ENCODE measurements around the gene CNKSR3.

Gene CNKSR3

GRCh38 chr6:154471609-154472362, 38.7 kb downstream of the CNKSR3 start:
- H3K4me3 ChIP-seq (ENCODE audit: low read depth, low read length): no peak overlapping the region
- no peaks in the 10 kb centered on the region for H3K36me3 ChIP-seq (ENCODE audit: control insufficient read depth, insufficient read depth, low read length)
- H3K9ac ChIP-seq (ENCODE audit: low read depth, low read length): no peak overlapping the region
- H3K9me3 ChIP-seq (ENCODE audit: control insufficient read depth, insufficient read depth, low read length): peaks cover 7% of the 10 kb centered on the region
- H3K4me1 ChIP-seq (ENCODE audit: control insufficient read depth, insufficient read depth, low read length): no peaks in the 10 kb centered on the region
- H3K27me3 ChIP-seq (ENCODE audit: control insufficient read depth, insufficient read depth, low read length): no peaks in the 10 kb centered on the region

GRCh38 chr6:154469306-154469935, 41.1 kb downstream of the CNKSR3 start:
- Histone ChIP-seq H3K36me3 (ENCODE audit: control insufficient read depth, insufficient read depth, low read length) (no peaks in the 10 kb centered on the region), H3K4me3 (ENCODE audit: low read depth, low read length) (no peak overlapping the region), H3K4me1 (ENCODE audit: control insufficient read depth, insufficient read depth, low read length) (no peaks in the 10 kb centered on the region), H3K9me3 (ENCODE audit: control insufficient read depth, insufficient read depth, low read length) (peaks cover 7% of the 10 kb centered on the region), H3K9ac (ENCODE audit: low read depth, low read length) (no peak overlapping the region), H3K27me3 (ENCODE audit: control insufficient read depth, insufficient read depth, low read length) (no peaks in the 10 kb centered on the region)

GRCh38 chr6:154468760-154469159, 41.7 kb downstream of the CNKSR3 start:
- Histone ChIP-seq H3K4me3 (ENCODE audit: low read depth, low read length) (no peak overlapping the region), H3K27me3 (ENCODE audit: control insufficient read depth, insufficient read depth, low read length) (no peaks in the 10 kb centered on the region), H3K9me3 (ENCODE audit: control insufficient read depth, insufficient read depth, low read length) (peaks cover 7% of the 10 kb centered on the region), H3K9ac (ENCODE audit: low read depth, low read length) (no peak overlapping the region), H3K4me1 (ENCODE audit: control insufficient read depth, insufficient read depth, low read length) (no peaks in the 10 kb centered on the region), H3K36me3 (ENCODE audit: control insufficient read depth, insufficient read depth, low read length) (no peaks in the 10 kb centered on the region)

- Histone ChIP-seq H3K9me3 (ENCODE audit: control insufficient read depth, insufficient read depth, low read length) (peaks cover 7% of the 10 kb centered on the region), H3K36me3 (ENCODE audit: control insufficient read depth, insufficient read depth, low read length) (no peaks in the 10 kb centered on the region), H3K27me3 (ENCODE audit: control insufficient read depth, insufficient read depth, low read length) (no peaks in the 10 kb centered on the region), H3K4me3 (ENCODE audit: low read depth, low read length) (no peak overlapping the region), H3K9ac (ENCODE audit: low read depth, low read length) (no peak overlapping the region), H3K4me1 (ENCODE audit: control insufficient read depth, insufficient read depth, low read length) (no peaks in the 10 kb centered on the region)
These were observed 43.4 kb downstream of the CNKSR3 start for GRCh38 chr6:154466971-154467679.

GRCh38 chr6:154466139-154466538, 44.3 kb downstream of the CNKSR3 start:
- no peaks in the 10 kb centered on the region for H3K36me3 ChIP-seq (ENCODE audit: control insufficient read depth, insufficient read depth, low read length)
- peaks cover 7% of the 10 kb centered on the region for H3K9me3 ChIP-seq (ENCODE audit: control insufficient read depth, insufficient read depth, low read length)
- H3K27me3 ChIP-seq (ENCODE audit: control insufficient read depth, insufficient read depth, low read length): no peaks in the 10 kb centered on the region
- H3K9ac ChIP-seq (ENCODE audit: low read depth, low read length): no peak overlapping the region
- no peak overlapping the region for H3K4me3 ChIP-seq (ENCODE audit: low read depth, low read length)
- no peaks in the 10 kb centered on the region for H3K4me1 ChIP-seq (ENCODE audit: control insufficient read depth, insufficient read depth, low read length)

- no peak overlapping the region for H3K4me3 ChIP-seq (ENCODE audit: low read depth, low read length)
- H3K9me3 ChIP-seq (ENCODE audit: control insufficient read depth, insufficient read depth, low read length): no peaks in the 10 kb centered on the region
- no peaks in the 10 kb centered on the region for H3K36me3 ChIP-seq (ENCODE audit: control insufficient read depth, insufficient read depth, low read length)
- H3K27me3 ChIP-seq (ENCODE audit: control insufficient read depth, insufficient read depth, low read length): no peaks in the 10 kb centered on the region
- H3K9ac ChIP-seq (ENCODE audit: low read depth, low read length): no peak overlapping the region
- peaks cover 3% of the 10 kb centered on the region for H3K4me1 ChIP-seq (ENCODE audit: control insufficient read depth, insufficient read depth, low read length)
These were observed 46.7 kb downstream of the CNKSR3 start for GRCh38 chr6:154463573-154464419.

GRCh38 chr6:154462425-154462824, 48.1 kb downstream of the CNKSR3 start:
- Histone ChIP-seq H3K27me3 (ENCODE audit: control insufficient read depth, insufficient read depth, low read length) (no peaks in the 10 kb centered on the region), H3K4me3 (ENCODE audit: low read depth, low read length) (no peak overlapping the region), H3K4me1 (ENCODE audit: control insufficient read depth, insufficient read depth, low read length) (peaks cover 3% of the 10 kb centered on the region), H3K36me3 (ENCODE audit: control insufficient read depth, insufficient read depth, low read length) (no peaks in the 10 kb centered on the region), H3K9me3 (ENCODE audit: control insufficient read depth, insufficient read depth, low read length) (no peaks in the 10 kb centered on the region), H3K9ac (ENCODE audit: low read depth, low read length) (no peak overlapping the region)

- H3K27me3 ChIP-seq (ENCODE audit: control insufficient read depth, insufficient read depth, low read length): no peaks in the 10 kb centered on the region
- no peaks in the 10 kb centered on the region for H3K36me3 ChIP-seq (ENCODE audit: control insufficient read depth, insufficient read depth, low read length)
- H3K4me3 ChIP-seq (ENCODE audit: low read depth, low read length): no peak overlapping the region
- no peak overlapping the region for H3K9ac ChIP-seq (ENCODE audit: low read depth, low read length)
- peaks cover 3% of the 10 kb centered on the region for H3K4me1 ChIP-seq (ENCODE audit: control insufficient read depth, insufficient read depth, low read length)
- H3K9me3 ChIP-seq (ENCODE audit: control insufficient read depth, insufficient read depth, low read length): no peaks in the 10 kb centered on the region
These were observed 49.1 kb downstream of the CNKSR3 start for GRCh38 chr6:154461348-154461747.

GRCh38 chr6:154460306-154461071, 50.0 kb downstream of the CNKSR3 start:
- H3K9me3 ChIP-seq (ENCODE audit: control insufficient read depth, insufficient read depth, low read length): no peaks in the 10 kb centered on the region
- H3K9ac ChIP-seq (ENCODE audit: low read depth, low read length): no peak overlapping the region
- H3K27me3 ChIP-seq (ENCODE audit: control insufficient read depth, insufficient read depth, low read length): no peaks in the 10 kb centered on the region
- no peaks in the 10 kb centered on the region for H3K36me3 ChIP-seq (ENCODE audit: control insufficient read depth, insufficient read depth, low read length)
- no peak overlapping the region for H3K4me3 ChIP-seq (ENCODE audit: low read depth, low read length)
- peaks cover 3% of the 10 kb centered on the region for H3K4me1 ChIP-seq (ENCODE audit: control insufficient read depth, insufficient read depth, low read length)

- Histone ChIP-seq H3K4me3 (ENCODE audit: low read depth, low read length) (no peak overlapping the region), H3K9ac (ENCODE audit: low read depth, low read length) (no peak overlapping the region), H3K4me1 (ENCODE audit: control insufficient read depth, insufficient read depth, low read length) (peaks cover 3% of the 10 kb centered on the region), H3K36me3 (ENCODE audit: control insufficient read depth, insufficient read depth, low read length) (no peaks in the 10 kb centered on the region), H3K9me3 (ENCODE audit: control insufficient read depth, insufficient read depth, low read length) (no peaks in the 10 kb centered on the region), H3K27me3 (ENCODE audit: control insufficient read depth, insufficient read depth, low read length) (no peaks in the 10 kb centered on the region)
These were observed 51.0 kb downstream of the CNKSR3 start for GRCh38 chr6:154459513-154459912.

Measured in iPS-15b (cell line).